GM19193 (cell line): ENCODE results near the gene PRKG1.

ENCODE experiments used
- POLR2A ChIP-seq: IDR thresholded peaks from 4 replicates; pipeline ENCODE4 v1.6.1; 2011; ENCODE audit not compliant: insufficient read depth, insufficient read length; ENCODE audit errors: extremely low read depth

PRKG1 gene

DNA sequence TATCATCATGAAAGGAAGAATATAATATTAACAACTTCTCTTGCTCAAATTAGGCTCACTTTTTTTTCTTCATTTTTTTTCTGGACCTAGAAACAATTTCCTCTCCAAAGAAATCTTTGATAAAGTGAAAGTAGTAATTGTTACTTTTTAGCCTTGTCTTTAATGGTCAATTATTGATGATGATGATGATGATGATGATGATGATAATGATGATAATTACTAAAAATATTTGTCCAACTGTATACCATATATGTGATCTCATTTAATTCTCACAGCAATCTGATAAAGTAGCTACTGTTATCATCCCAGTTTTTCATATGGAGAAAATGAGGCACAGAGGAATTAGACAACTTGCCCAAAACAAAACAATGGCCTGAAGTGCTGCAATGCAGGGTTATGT, 12.8 kb downstream of the PRKG1 start:
- TF ChIP-seq POLR2A, result no peak

DNA sequence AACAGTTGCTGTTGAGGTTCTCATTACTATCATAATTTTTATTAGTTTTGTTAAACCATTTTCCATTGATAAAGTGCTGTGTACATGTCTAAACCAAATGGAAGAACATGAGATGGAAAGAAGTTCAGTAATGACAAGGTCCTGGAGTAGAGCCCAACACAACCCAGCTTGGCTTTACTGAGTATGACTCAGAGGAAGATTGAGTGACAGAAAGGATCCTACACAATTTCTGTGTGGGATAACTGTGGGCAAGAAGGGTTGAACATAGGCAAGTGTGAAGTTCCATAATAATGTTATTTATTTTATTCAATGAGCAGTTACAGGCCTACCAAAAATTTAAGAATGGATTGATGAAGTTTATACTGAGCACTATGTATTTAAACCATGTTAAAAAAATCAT, 15.9 kb downstream of the PRKG1 start:
- TF ChIP-seq POLR2A, result no peak

GRCh38 chr10:51092402-51092801, 18.1 kb downstream of the PRKG1 start:
- no peak for TF ChIP-seq POLR2A

GRCh38 chr10:51095444-51095843, 21.2 kb downstream of the PRKG1 start:
- TF ChIP-seq POLR2A, result no peak

DNA sequence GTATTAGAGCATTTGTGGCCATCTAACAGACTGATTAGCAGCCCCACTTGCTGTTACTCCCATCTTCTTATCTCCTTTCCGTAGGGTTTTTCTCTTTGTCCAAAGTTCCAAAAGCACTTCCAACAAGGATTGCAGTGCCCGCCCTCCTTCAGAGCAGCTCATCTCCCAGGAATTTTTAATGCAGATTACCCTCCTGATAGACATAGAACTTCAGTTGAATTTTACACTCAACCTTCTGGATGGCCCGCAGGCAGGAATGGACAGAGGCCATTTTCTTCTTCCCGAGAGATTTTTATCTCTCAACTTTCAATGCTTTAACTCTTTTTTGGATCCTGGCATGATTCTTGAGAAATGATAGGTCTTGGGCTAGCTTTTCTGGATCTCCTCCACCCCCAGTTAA, 23.3 kb downstream of the PRKG1 start:
- no peak for TF ChIP-seq POLR2A

GRCh38 chr10:51100221-51100620, 25.9 kb downstream of the PRKG1 start:
- no peak for TF ChIP-seq POLR2A

DNA sequence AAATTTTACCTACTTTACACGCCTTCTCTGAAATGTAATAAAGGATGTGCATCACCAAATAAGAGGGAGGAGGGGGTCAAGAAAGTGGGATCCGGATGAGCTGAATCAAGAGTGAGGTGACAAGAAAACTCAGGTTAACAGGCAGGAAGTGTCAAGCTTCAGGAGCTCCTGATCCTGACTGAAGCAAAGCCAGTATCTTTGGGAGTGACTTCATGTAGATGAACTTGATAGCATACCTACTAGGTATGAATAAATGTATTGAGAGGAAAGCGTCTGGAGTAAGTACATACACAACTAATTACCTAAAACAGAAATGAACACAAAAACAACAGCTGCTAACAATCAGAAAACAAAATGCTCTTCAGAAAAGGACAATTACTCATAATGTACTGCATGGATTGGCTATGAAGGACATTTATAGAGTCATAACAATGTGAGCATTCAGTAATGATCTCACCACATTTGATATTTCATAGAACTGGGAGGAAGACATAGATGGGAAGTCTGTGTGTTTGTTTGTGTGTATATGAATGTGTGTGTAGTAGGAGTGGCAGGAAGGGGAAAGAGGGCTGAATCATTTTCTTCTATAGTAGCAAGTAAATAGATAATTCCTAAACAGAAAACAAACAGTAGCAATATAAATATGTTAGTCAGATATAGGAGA, 29.4 kb downstream of the PRKG1 start:
- no peak for TF ChIP-seq POLR2A

- no peak for TF ChIP-seq POLR2A
Measured at GRCh38 chr10:51106311-51106945, 32.1 kb downstream of the PRKG1 start.

GRCh38 chr10:51108406-51108805, 34.1 kb downstream of the PRKG1 start:
- TF ChIP-seq POLR2A, result no peak

DNA sequence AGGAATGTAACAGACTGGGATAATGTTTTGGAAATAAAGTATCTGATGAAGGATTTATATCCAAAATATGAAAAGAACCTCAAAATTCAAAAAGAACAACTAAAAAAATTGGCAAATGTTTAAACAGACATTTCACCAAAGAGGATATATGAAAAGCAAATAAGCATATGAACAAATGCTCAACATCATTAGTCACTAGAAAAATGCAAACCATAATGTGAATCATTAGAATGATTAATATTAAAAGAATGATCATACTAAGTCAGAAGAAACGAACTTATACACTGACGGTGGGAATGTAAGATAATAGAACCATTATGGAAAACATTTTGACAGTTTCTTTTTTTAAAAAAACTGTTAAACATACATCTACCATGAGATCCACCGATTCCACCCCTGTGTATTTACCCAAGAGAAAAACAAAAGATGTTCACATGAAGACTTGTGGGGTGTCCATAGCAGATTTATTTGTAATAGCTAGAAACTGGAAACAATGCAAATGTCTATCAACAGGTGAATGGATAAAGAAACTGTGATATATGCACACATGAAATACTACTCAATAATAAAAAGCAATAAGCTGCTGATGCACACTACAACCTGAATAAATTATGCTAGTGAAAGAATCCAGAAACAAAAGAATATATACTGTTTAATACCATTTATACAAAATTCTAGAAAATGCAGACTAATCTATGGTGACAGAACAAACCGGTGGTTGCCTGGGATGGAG, 35.7 kb downstream of the PRKG1 start:
- no peak for TF ChIP-seq POLR2A

GRCh38 chr10:51112013-51112412, 37.7 kb downstream of the PRKG1 start:
- TF ChIP-seq POLR2A, result no peak

DNA sequence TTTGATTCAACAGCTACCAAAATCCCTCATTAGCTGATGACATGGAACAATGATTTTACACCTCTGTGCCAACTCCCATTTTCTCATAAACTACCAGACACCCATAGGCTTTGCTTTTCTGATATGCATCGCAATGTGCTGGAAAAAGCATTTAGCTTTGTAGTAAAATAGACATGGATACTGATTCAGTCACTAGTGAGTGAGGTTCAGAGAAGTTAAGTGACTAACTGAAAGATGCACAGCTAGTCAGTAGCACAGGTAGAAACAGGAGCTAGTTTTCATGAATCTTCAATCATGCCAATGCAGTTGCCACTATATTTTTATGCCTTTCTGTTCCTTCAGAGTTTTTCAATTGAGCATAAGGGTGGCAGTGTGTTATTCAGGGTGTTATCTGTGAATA, 38.7 kb downstream of the PRKG1 start:
- no peak for TF ChIP-seq POLR2A

DNA sequence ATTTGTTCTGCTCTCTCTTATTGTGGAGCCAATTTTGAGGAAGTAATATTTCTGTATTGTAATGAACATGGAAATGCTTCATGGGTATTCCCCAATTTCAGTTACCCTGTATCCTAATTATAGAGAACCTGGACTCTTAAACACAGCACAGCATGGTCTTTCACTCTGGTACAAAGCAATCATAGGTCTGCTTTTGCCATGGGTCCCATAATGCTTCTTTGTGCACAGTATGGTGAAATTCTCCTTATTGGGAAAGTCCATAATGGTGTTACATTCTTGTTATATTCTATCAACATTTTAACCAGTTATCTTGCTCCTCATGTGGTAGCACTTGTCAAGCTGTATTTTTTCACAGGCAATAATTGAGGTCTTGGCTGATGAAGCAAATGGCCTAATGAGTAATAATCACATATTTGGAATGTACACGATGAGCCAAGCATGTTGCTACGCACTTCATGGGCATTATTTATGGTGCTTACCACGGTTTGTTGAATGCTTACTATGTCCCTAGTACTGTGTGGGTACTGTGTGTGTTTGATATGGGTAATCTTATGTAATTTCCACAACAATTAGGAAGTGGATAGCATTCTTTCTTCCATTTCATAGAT, 42.9 kb downstream of the PRKG1 start:
- no peak for TF ChIP-seq POLR2A

DNA sequence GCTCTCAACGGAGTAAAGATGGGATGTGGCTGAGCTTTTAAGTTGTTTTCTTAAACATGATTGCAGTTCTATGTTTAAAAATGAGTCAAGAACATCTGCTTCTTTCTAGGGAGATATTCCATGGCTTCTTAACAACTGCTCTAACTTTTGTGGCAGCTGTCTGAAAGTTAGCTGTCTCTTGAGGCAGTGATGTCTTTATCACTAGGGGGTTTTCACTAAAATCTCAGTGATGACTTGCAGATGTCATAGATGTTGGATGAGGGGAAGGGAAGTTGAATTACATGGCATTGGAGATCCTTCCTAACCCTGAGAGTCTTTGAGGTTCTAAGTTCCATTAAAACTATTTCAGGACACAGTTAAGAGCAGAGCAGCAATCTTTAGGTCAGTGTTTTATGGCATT, 43.5 kb downstream of the PRKG1 start:
- TF ChIP-seq POLR2A, result no peak

DNA sequence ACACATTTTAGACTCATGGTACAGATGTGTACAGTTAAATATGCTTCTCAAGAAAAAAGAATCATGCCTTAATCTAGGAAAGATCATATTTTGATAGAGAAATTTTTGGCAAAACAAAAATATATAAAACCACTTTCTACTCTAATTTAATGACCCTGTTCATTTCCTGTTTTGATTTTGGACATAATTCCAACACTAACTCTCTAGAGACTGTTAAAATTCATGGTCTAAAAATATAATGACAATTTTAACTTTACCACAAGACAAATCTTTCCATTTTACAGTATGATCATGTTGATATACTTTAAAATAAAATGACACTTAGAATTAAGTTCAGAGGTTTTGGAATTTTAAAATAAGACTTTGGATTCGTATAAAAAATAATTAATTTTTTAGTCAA, 45.2 kb downstream of the PRKG1 start:
- TF ChIP-seq POLR2A, result no peak

DNA sequence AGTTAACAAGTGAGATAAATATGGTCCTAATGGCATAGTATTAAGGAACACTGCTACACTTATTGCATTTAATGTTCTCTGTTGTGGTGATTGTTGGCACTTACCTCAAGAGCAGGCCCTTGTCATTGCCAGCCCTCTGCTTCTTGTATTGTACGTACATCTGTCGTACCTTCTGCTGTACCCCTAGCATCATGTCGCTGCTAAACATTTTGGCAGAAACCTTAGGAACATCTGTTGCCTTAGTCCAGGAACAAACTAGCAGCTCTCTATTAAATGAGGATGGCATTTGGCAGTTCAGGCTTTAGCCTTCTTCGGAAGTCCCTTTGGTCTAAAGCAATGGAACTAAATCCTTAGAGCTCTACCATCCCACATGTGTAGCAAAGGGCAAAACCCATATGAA, 47.6 kb downstream of the PRKG1 start:
- no peak for TF ChIP-seq POLR2A
